Panc1 (cell line): ENCODE data around the gene ATOH8. TPM values are rescaled to one million over a fixed set of nuclear protein-coding genes. Genes with fewer than 3 reads are reported as not detected.
A peak's percentile ranks its signal among the peaks of the same experiment; 100 is the strongest.

Experiments used
- ATAC-seq: fragments of 200-7000 bp; cut with Tn5 transposase; 2 replicates; pipeline ENCODE4 v1.9.1; 2020; ENCODE audit warnings: mild to moderate bottlenecking, moderate library complexity
- BruUV-seq: library from RNA; stranded (reverse); fragments of 400-500 nt; replicated peaks from 2 replicates; lab custom pipeline; 2021; lab: Mats Ljungman, UMichigan
- CTCF ChIA-PET: fragments of 300-600 bp; sonication (Branson Sonifier 250); formaldehyde crosslinking; loops from one replicate; lab custom pipeline; 2022; ENCODE audit warnings: antibody characterized with exemption; lab: Charles Lee
- POLR2A ChIA-PET: fragments of 300-600 bp; sonication (Branson Sonifier 250); formaldehyde crosslinking; loops from one replicate; lab custom pipeline; 2022; ENCODE audit warnings: antibody characterized with exemption; lab: Charles Lee
- DNase-seq: peaks from one replicate; pipeline ENCODE4 v3.0.0-alpha.2; 2010; ENCODE audit warnings: low read depth, low spot score
- H3K27ac ChIP-seq: 2 replicates; pipeline ENCODE4 v1.5.1; 2011; ENCODE audit warnings: mild to moderate bottlenecking, low read length, inconsistent platforms
- H3K27me3 ChIP-seq: fragments of 200-500 bp; sonication (Bioruptor generic); 2 replicates; pipeline ENCODE4 v1.6.0; 2014; ENCODE audit warnings: low read length, inconsistent platforms; ENCODE audit not compliant: control insufficient read depth, insufficient read depth
- H3K36me3 ChIP-seq: fragments of 200-500 bp; sonication (Bioruptor generic); 2 replicates; pipeline ENCODE4 v1.5.1; 2014; ENCODE audit warnings: inconsistent platforms, mild to moderate bottlenecking, low read length, moderate library complexity; ENCODE audit not compliant: control insufficient read depth, insufficient read depth
- H3K4me1 ChIP-seq: 2 replicates; pipeline ENCODE4 v1.5.1; 2011; ENCODE audit warnings: inconsistent platforms, mild to moderate bottlenecking, low read length, moderate library complexity; ENCODE audit not compliant: control insufficient read depth, insufficient read depth
- H3K4me3 ChIP-seq, 2 experiments: 2 replicates each; pipeline ENCODE4 v1.5.1; 2011 to 2012; ENCODE audit warnings: low read depth in 2 of 2, low read length in 2 of 2, mild to moderate bottlenecking in 2 of 2, inconsistent platforms in 1 of 2, moderate library complexity in 1 of 2
- H3K9me3 ChIP-seq: fragments of 200-500 bp; sonication (Bioruptor generic); 2 replicates; pipeline ENCODE4 v1.5.1; 2014; ENCODE audit warnings: low read depth, mild to moderate bottlenecking, inconsistent platforms, low read length, moderate library complexity; ENCODE audit not compliant: control insufficient read depth, insufficient read depth
- POLR2AphosphoS5 ChIP-seq: IDR thresholded peaks from 2 replicates; pipeline ENCODE4 v1.6.1; 2012; ENCODE audit warnings: mild to moderate bottlenecking, low read depth, low read length, moderate library complexity
- SIN3A ChIP-seq: IDR thresholded peaks from 2 replicates; pipeline ENCODE4 v1.6.1; 2012; ENCODE audit warnings: low read depth, mild to moderate bottlenecking, low read length, moderate library complexity, borderline replicate concordance; ENCODE audit not compliant: insufficient read depth
- TCF7L2 ChIP-seq: IDR thresholded peaks from 2 replicates; pipeline ENCODE4 v1.6.1; 2011; ENCODE audit warnings: mild to moderate bottlenecking, low read depth, low read length, inconsistent platforms
- in situ Hi-C: cut with HindIII; loops from 2 replicates; pipeline ENCODE4 v1.10.0; 2016; ENCODE audit warnings: low sequenced_read_pairs, low pct_unique_long_range_greater_than_20kb
- intact Hi-C: fragments of 100-400 bp; cut with micrococcal nuclease; formaldehyde crosslinking; loops from one replicate; pipeline ENCODE4 v1.10.0; 2022; ENCODE audit not compliant: unreplicated experiment
- total RNA-seq: library from RNA; stranded (reverse); gene quantifications from one replicate; pipeline ENCODE4 v1.2.1, GENCODE V29; 2021; ENCODE audit not compliant: unreplicated experiment
- TF ChIP-seq, protein P1 (sequence below), 2 experiments: IDR thresholded peaks; 2 replicates each; pipeline ENCODE4 v1.6.1; 2011 to 2012; ENCODE audit warnings: low read depth in 2 of 2, control low read depth in 1 of 2, low read length in 1 of 2, mild to moderate bottlenecking in 1 of 2, moderate library complexity in 1 of 2; ENCODE audit not compliant: insufficient read depth in 1 of 2
- TF ChIP-seq, protein P2 (sequence below): fragments of 450-650 bp; IDR thresholded peaks from 2 replicates; pipeline ENCODE4 v1.5.1; 2017; ENCODE audit warnings: mild to moderate bottlenecking

Gene ATOH8
- total RNA-seq, 1 experiment from 2014 or later = 3.8 TPM

DNA sequence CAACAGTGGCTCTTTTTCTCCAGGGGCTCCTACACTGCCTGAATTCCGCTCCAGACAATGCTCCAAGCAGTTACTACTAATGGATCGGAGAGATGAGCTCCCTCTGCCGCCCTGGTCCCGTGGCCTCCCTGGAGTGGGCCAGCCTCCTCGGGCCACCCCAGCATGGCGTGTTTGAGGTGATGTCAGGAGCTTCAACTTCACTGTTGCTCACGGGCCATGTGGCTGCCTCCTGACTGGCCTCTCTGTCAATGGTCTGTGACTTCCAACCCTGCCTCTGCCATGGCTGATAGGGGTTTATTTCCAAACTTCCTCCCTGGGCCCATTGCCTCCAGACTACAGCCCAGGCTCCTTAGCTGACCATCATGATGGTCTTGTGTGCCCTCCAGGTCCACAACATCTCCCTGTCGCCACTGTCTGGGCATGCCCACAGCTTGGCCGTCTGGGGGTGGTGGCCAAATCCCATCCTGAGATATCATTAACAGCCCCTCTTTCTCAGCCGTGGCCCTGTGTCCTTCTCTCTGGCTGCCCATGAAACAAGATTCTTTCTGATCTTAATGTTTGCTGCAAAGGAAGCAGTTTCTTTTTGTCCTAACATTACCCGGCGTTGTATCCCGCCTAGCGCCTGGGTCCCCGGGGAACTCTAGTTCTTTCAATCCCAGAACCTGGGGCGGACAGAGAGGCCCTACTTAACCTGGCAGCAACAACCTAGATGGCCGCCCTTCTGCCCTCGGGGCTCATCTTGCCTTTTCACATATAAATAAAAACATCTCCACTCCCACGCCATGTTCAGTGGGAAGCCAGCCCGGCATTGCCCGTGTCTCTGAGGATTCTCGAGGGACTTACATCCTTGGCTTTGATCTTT is 38.1 kb downstream of the ATOH8 start:
- no peak overlapping the region for H3K27ac ChIP-seq
- ChIA-PET CTCF (no interaction called here), POLR2A (no interaction called here)
- intact Hi-C loops = no loop called here
- no peak for DNase-seq
- no peak for ATAC-seq
- H3K4me3 ChIP-seq = no peak overlapping the region
- H3K27me3 ChIP-seq = no peaks in the 10 kb centered on the region
- H3K36me3 ChIP-seq = no peaks in the 10 kb centered on the region
- peaks cover 17% of the 10 kb centered on the region for H3K4me1 ChIP-seq
- TF ChIP-seq POLR2AphosphoS5 (no peak), TCF7L2 (no peak), SIN3A (no peak)
- TF ChIP-seq, protein P1, sequence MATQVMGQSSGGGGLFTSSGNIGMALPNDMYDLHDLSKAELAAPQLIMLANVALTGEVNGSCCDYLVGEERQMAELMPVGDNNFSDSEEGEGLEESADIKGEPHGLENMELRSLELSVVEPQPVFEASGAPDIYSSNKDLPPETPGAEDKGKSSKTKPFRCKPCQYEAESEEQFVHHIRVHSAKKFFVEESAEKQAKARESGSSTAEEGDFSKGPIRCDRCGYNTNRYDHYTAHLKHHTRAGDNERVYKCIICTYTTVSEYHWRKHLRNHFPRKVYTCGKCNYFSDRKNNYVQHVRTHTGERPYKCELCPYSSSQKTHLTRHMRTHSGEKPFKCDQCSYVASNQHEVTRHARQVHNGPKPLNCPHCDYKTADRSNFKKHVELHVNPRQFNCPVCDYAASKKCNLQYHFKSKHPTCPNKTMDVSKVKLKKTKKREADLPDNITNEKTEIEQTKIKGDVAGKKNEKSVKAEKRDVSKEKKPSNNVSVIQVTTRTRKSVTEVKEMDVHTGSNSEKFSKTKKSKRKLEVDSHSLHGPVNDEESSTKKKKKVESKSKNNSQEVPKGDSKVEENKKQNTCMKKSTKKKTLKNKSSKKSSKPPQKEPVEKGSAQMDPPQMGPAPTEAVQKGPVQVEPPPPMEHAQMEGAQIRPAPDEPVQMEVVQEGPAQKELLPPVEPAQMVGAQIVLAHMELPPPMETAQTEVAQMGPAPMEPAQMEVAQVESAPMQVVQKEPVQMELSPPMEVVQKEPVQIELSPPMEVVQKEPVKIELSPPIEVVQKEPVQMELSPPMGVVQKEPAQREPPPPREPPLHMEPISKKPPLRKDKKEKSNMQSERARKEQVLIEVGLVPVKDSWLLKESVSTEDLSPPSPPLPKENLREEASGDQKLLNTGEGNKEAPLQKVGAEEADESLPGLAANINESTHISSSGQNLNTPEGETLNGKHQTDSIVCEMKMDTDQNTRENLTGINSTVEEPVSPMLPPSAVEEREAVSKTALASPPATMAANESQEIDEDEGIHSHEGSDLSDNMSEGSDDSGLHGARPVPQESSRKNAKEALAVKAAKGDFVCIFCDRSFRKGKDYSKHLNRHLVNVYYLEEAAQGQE (IDR thresholded peaks at IDR 0.05; ENCODE audit: insufficient read depth in 1 of 2, low read depth in 2 of 2, low read length in 1 of 2) = no peak
- TF ChIP-seq, protein P2, sequence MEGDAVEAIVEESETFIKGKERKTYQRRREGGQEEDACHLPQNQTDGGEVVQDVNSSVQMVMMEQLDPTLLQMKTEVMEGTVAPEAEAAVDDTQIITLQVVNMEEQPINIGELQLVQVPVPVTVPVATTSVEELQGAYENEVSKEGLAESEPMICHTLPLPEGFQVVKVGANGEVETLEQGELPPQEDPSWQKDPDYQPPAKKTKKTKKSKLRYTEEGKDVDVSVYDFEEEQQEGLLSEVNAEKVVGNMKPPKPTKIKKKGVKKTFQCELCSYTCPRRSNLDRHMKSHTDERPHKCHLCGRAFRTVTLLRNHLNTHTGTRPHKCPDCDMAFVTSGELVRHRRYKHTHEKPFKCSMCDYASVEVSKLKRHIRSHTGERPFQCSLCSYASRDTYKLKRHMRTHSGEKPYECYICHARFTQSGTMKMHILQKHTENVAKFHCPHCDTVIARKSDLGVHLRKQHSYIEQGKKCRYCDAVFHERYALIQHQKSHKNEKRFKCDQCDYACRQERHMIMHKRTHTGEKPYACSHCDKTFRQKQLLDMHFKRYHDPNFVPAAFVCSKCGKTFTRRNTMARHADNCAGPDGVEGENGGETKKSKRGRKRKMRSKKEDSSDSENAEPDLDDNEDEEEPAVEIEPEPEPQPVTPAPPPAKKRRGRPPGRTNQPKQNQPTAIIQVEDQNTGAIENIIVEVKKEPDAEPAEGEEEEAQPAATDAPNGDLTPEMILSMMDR = no peak
- no TSS peak for BruUV-seq
- in situ Hi-C loops = no loop called here
- no peaks in the 10 kb centered on the region for H3K9me3 ChIP-seq

DNA sequence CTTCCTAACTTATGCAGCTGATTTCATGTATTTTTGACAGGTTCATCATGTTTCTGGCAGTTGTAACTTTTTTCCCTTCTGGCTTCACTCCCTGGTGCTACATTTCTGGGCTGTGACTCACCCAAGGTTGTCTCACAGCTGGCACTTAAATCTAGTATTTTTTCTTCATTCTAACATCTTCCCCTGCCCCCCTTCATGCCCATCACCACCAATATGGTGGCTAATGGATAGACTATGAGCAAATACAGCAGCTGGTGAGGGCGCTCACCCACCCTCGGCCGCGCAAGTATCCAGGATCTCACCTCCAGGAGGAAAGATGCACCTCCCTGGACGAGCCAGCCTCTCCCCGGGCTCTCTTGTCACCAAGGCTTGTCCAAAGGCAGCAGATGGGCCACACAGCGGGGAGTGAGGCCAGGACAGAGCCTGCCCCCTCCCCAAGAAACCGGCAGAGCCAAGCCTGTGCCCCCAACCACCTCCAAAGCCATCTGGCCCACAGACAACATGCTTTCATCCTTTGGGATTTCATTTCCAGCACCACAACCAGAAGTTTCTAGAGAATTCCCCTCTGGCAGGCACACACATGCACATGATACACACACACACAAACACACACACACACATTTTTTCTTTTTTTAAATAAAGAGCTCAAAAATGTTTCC is 39.1 kb downstream of the ATOH8 start:
- H3K27ac ChIP-seq = peak overlapping the region; percentile 48; the same call in 1 of the 2 replicates
- DNase-seq = no peak
- TF ChIP-seq SIN3A = no peak
- no peak for TF ChIP-seq POLR2AphosphoS5
- TF ChIP-seq, protein P2 = no peak
- TF ChIP-seq, protein P1 (IDR thresholded peaks at IDR 0.05; ENCODE audit: insufficient read depth in 1 of 2, low read depth in 2 of 2, low read length in 1 of 2) = no peak
- TF ChIP-seq TCF7L2 = no peak
- H3K27me3 ChIP-seq = no peaks in the 10 kb centered on the region
- ATAC-seq = 0 out of 2 replicates have a peak, but pooled peaks have one; percentile 27
- intact Hi-C loops = no loop called here
- no peaks in the 10 kb centered on the region for H3K9me3 ChIP-seq
- H3K36me3 ChIP-seq = no peaks in the 10 kb centered on the region
- no peak overlapping the region for H3K4me3 ChIP-seq
- peaks cover 17% of the 10 kb centered on the region for H3K4me1 ChIP-seq
- ChIA-PET POLR2A (interaction anchor here (0.5 to 0.6 kb wide), 2 partner anchors 50 to 89 kb away, joined by 3 to 4 read pairs; no protein-coding TSS in a partner anchor), CTCF (interaction anchor here (0.6 kb wide), 1 partner anchor 43 kb away, joined by 5 read pairs; no protein-coding TSS in a partner anchor)
- BruUV-seq = no TSS peak
- in situ Hi-C loops = no loop called here
